Measurements from ENCODE around the gene TMEM26.
"Not testable (repeated sequence)": the region's sequence is repeated elsewhere in the genome, so short reads cannot be mapped to it uniquely, and the experiment has no call there.

The TMEM26 gene

DNA sequence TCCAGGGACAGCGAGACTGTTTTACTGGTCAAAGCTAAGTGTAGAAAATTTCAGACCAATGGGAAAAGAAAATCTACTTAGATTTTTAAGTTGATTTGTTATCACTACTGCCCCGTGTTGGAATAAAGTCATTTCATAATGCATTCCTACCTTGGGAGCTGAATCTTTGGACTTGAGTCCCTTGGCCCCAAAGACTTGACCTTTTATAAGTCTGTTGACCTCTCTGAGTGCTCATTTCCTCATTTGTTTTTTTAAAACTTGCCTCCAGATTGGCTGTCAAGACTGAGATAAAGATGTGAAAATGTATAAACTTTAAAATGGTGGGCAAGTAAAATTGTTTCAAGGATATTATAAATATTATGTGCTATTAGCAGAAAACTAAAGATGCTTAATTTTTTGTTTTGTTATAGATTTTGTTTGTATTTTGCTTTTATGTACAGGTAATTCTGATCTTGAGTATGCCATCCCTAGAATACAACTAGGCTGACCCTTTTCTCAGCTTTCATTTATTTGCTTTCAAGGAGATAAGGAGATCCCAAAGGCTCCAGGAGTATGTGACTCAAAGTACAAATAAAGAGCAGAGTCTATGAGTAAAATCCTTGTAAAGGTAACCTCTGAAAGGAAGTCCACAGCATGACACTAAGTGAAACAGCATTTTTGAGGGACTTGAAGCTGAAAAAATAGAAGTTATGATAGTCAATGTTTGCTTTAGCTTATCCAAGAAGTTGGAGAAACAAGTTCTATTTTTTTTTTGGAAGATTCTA, 54.6 kb downstream of the TMEM26 start:
- DNase-seq = no peak

DNA sequence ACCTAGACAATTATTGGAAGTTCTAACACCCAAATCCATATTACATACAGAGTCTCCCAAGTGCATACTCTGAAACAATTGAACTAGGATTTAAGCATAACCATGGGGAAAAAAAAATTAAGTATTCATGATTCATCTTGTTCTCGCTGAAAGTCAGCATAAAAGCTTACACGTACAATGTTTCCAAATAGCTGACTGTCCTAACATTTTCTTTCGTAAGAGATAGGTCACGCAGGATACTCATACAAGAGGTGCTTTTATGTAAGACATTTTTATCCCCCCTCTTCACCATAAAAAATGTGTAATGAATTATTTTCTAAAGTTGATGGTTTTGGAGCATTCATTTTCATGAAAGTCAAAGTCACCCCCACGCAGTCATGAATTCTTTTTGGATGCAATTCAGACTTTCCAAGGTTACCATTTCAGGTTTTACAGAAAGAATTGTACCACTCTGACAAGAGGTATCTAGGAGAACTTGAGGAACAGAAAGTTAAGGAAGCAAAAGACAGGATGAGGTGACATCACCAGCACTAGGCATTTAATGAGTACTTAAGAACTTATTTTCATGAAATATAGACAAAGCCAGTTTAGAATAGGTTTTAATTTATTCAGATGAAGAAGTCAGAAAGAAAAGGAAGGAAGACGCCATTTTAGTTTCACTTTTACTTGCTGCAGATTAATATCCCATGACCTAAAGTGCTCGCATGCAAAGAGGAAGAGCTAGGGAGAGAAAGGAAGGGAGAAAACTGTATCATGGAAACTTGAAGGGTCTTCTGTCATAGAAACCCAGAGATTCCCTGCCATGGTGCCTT, 55.8 kb downstream of the TMEM26 start:
- DNase-seq = no peak

DNA sequence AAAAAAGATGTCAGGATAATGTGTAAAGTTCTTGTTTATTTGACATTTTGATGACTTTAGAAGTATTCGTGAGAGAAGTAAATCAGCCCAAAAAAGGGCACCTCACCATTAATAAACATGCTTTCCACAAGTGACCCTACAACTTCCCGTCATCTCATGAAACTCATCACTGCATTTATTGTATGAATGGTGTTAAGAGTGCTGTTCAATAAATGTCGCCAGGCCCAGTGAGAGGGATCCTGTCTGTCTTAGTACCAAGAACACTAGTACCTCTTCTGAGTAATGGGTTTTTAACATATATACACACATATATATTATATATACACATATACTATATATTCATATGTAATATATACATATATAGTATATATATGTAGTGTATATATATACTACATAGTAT, 61.9 kb downstream of the TMEM26 start:
- no peak for DNase-seq

DNA sequence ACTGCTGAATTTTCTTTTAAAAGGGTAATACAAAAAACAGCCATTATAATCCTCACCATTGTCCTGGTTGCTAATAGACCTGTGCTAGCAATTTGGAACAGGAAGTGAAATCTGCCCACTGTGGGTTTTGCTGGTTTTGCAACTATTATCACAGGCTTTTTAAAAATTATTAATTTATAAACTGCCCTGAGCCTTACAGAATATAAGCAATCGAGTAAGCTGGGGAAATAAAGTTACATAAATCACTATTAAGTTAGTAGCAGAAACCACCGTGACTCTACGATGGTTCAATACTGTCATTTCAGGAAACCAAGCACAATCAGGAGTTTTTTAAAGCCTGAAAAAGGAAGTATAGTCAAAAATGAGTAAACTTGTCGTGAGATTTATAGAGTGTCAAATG, 62.3 kb downstream of the TMEM26 start:
- DNase-seq = no peak

DNA sequence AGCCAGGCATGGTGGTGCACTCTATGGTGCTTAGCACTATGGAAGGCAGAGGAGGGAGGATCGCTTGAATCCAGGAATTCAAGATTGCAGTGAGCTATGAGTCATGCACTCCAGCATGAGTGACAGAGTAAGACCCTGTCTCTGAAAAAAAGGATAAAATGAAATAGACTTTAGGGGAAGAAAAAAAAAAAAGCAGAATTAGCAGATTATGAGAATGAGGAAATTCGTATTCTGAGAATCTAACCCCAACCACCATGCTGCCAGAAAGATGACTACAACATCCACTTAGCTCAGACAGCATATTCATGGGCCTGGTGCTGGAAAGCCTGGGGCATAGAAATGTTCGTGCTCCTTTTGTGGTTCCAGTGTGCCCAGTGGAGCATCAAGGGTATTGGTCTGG, 63.3 kb downstream of the TMEM26 start:
- DNase-seq = no peak

DNA sequence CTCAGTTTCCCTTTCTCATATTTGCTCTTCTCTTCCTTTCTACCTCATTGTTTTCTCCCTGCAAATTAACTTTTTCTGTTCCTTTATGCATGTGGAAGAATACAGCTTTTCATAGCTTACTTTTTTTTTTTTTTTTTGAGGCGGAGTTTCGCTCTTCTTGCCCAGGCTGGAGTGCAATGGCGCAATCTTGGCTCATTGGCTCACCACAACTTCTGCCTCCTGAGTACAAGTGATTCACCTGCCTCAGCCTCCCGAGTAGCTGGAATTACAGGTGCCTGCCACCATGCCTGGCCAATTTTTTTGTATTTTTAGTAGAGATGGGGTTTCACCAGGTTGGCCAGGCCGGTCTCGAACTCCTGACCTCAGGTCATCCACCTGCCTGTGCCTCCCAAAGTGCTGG, 64.2 kb downstream of the TMEM26 start:
- not testable (repeated sequence) for DNase-seq

DNA sequence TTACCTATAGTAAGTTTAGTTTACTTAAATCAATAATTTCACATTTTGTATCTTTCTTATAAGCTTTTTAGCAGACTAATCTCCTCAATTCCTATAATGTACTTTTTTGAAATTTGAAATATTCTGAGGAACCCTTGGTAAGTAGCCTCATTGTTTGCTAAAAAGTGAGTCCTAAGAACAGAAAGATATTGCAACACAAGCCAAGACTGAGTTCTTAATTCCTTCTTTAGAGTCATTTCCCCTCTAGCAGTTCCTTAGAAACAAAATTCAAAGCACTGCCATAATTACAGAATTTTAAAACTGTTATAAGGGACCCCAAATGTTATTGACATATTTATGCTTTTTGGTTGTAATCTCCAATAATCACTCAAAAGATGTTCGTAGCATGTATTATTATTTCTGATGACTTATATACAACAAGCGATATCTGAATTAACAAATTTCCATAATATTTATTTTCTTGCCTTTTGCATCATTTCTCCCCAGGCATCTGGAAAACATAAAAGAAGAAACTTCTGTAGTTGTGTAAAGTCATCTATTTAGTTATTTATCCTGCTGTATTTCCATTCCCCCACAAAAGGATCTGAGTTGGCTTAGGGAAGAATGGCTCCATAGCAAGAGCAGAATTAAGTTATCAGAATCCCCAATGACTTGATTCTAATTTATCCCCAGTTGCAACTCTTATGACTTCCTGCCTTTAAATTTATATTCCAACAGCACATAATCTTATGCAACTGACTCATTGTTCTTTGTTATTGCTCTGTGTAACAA, 67.8 kb downstream of the TMEM26 start:
- no peak for DNase-seq

DNA sequence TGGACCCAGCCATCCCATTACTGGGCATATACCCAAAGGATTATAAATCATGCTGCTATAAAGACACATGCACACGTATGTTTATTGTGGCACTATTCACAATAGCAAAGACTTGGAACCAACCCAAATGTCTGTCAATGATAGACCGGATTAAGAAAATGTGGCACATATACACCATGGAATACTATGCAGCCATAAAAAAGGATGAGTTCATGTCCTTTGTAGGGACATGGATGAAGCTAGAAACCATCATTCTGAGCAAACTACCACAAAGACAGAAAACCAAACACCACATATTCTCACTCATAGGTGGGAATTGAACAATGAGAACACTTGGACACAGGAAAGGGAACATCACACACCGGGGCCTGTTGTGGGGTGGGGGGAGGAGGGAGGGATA, 72.0 kb downstream of the TMEM26 start:
- not testable (repeated sequence) for DNase-seq

DNA sequence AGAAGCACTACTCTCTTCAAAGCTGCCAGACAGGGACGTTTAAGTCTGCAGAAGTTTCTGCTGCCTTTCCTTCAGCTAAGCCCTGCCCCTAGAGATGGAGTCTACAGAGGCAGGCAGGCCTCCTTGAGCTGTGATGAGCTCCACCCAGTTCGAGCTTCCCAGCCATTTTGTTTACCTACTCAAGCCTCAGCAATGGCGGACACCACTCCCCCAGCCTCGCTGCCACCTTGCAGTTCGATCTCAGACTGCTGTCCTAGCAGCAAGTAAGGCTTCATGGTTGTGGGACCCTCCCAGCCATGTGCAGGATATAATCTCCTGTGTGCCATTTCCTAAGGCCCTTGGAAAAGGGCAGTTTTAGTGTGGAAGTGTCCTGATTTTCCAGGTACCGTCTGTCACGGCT, 74.3 kb downstream of the TMEM26 start:
- DNase-seq = no peak

DNA sequence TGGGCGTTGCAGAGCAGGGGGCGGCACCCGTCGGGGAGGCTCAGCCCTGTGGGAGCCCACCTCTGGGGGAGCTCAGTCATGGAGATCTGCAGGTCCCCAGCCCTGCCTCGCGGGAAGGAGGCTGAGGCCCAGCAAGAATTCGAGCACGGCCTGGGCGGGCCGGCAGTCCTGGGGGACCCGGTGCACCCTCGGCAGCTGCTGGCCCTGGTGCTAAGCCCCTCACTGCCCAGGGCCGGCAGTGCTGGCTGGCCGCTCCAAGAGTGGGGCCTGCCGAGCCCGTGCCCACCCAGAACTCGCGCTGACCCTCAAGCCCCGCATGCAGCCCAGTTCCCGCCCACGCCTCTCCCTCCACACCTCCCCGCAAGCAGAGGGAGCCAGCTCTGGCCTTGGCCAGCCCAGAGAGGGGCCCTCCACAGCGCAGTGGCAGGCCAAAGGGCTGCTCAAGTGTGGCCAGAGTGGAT, 76.2 kb downstream of the TMEM26 start:
- no peak for DNase-seq

DNA sequence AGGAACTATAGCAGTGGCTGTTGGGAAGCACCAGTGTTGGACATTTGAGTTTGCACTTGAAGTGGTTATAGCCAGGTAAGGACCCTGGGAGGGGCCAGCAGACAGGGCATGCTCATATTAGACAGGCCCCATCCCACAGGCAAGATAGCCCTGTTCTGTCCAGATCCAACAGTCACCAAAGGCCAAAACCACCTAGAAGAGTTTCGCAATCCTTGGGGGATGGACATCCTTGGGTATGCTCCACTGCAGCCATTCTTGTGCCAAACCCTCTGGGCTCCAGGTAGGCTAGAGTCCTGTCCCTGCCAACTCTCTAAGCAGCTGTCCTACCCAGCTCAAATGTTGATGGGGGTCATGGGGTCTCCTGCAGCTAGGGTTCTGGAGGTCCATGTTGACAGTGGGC, 76.8 kb downstream of the TMEM26 start:
- no peak for DNase-seq

DNA sequence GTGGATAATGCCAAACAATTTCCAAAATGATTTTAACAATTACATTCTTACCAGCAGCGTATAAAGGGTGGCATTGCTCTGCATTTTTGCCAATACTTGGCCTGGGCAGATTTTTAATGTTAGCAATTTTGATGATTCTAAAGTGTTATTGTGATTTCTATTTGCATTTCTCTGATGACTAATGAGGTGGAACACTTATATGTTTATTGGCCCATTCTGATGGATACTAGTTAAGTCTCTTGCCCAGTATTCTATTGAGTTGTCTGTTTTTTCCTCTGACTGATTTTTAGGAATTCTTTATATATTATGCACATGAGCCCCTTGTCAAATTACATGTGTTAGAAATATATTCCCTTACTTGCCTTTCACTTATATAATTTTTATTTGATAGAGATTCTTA, 86.8 kb downstream of the TMEM26 start:
- no peak for DNase-seq

DNA sequence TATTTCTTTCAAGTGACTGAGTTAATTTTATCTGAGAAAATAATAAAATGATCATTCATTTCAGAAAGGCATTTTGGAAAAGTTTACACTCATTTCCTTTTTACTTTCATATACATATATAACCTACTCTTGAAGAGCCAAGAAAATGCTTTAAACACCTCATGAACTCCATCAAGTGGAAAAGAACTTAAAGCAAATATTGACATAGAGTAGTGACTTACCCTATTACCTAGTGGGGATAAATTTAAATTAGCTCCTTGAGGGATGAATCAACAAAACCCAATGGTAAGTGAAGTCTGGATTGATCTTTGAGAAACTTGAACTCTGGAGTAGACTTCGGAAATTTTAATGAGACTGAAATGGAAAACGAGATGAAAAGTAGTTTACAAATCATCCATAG, 88.6 kb downstream of the TMEM26 start:
- no peak for DNase-seq

DNA sequence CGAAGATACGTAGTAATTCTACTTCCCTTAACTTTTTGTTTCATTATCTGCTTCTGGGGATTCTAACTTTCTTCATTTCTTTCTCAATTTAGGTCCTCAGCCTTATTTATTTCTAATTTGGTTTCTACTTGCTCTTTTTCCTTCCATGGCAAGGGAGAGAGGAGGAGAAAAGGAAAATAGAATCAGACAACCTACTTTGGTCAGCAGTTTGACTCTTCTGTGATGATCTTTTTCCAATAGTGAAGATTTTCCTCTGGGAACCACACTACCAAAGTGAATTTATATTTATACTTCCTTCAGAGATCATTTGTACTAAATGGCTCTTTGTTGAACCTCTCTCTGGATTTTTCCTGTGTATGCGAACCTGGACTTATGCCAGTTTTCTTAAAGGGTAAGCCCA, 90.2 kb downstream of the TMEM26 start:
- no peak for DNase-seq

DNA sequence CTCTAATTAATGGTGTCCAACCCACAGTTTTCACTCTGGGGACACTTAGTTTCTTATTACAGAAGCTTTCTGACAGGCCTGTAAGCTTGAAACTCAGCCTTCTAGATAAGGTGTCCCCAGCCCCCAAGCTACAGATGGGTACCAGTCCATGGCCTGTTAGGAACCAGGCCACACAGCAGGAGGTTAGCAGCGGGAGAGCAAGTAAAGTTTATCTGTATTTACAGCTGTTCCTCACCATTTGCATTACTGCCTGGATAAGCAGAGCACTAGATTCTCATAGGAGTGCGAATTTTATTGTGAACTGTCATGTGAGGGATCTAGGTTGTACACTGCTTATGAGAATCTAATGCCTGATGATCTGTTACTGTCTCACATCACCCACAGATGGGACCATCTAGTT, 93.7 kb downstream of the TMEM26 start:
- DNase-seq = no peak

DNA sequence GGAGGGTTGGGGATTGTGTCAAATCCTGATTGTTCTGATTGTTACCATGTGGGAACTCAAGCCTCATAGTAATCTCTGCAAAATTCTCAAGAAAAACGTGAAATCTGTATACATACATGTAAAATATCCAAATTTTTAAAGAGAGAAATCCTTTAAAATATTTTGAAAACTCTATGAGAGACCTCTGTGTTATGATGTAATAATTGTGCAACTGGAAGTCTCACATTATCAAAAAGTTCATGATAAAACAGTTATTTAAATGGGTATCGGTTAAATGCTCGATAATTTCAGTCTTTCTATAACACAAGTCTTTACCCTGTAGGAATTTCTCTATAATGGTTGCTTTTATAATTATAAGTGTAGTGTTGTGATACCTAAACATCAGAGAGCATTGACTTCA, 95.5 kb downstream of the TMEM26 start:
- DNase-seq = no peak
